Ureter (tissue), 1 donor: ENCODE data around the gene CPNE4. TPM values are rescaled to one million over a fixed set of nuclear protein-coding genes. Genes with fewer than 3 reads are reported as not detected.

ENCODE experiments used
- DNase-seq: peaks from one replicate; pipeline ENCODE4 v3.0.0-alpha.2; 2020; ENCODE audit warnings: low spot score
- total RNA-seq: library from RNA; stranded (reverse); gene quantifications from one replicate; pipeline ENCODE4 v1.2.4, GENCODE V29; 2023
- donor health status: DM: yes; HTN: yes; CAD: no.

Gene CPNE4
- total RNA-seq, 1 donor from 2014 or later: 1.9 TPM

DNA sequence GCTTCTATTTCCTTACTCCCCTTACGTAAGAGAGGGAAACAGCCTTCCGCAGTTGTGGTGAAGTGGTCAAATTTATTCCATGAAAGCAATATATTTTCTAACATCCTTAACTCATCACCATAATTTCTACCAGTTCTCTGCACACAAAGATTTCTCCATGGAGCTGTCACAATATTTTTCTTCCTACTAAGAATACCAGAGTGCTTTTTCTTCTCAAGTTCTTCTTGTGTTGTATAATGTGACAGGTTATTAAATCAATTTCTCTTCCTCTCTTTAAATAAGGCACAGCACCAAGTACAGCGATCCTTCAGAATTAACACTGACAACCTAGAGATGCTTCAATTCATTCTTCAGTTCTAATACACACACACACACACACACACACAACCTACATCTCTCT, 153.0 kb downstream of the CPNE4 start:
- no peak for DNase-seq

DNA sequence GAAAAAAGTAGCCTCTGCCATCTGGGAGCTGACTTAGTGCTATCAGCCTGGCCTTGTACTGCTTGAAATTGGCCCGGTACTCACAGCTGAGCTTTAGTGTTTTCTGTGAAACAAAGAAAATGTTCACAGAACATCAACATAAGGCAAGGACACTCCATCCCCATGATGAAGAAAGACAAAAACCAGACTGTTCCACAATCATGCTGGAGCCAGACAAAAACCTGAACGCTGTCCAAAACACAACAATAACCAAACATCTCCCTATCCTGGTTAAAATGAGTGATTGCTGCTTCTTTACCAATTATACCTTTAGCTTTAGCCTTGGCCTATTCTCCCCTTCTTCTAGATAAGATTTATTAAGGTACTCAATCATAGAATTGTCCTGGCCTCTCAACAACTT, 153.9 kb downstream of the CPNE4 start:
- no peak for DNase-seq

GRCh38 chr3:131868203-131868602, 166.6 kb downstream of the CPNE4 start:
- no peak for DNase-seq

DNA sequence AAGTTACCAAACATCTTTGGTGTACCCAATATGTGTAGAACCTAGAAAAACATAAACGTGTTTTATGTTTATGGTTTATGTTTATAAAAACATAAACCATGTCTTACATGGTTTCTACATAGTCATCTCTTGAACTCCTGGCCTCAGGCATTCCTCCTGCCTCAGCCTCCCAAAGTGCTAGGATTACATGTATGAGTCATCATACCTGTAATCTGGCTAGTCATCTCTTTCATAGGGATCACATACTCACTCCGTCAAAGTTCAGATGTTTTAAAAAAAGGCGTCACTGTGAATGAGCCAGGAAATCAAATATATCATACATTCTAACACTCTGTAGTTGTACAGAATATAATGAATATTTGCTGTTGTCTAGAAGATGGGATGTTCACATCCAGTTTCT, 178.6 kb downstream of the CPNE4 start:
- DNase-seq: no peak

- no peak for DNase-seq
Measured at GRCh38 chr3:131850223-131850622, 184.6 kb downstream of the CPNE4 start.

DNA sequence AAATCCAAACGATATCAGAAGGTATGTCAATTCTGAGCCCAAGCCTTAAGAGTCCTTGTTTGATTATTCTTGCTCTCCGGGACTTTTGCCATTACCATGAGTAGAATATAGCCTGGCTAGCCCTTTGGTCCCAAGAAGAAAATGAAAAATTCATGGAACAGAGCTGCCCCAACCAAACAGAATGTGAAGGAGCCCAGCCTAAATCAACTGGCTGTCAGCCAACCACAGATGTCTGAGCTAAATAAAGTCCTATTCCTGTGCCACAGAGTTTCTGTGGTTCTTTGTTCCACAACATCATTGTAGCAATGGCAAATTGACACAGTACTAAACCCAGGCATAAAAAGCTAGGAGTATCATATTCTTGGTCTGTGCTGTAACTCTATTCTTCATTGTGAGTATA, 185.2 kb downstream of the CPNE4 start:
- no peak for DNase-seq

DNA sequence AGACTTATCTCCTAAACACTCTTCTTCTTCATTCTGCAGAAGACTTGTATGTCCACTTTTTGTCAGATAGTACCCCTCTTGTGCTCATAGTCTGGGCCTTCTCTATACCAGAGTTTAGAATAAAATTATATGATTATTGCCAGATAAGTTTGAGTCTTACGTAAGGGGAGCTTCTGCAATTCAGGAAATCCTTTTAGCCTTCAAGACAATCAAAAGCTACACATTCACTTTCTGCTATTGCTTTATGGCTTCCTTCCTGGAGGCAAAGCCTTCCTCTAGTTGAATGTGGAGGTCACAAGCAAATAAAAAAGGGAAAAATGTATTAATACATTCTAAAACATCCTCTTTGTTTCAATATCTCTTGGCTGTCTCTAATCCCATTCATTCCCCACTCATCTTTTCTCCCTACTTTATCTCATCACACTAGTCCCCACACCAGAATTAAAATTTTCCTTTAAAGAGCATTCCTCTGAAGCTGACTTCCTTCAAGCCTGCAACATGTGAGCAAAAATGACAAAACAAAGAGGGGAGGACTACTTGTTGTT, 186.8 kb downstream of the CPNE4 start:
- DNase-seq: no peak

DNA sequence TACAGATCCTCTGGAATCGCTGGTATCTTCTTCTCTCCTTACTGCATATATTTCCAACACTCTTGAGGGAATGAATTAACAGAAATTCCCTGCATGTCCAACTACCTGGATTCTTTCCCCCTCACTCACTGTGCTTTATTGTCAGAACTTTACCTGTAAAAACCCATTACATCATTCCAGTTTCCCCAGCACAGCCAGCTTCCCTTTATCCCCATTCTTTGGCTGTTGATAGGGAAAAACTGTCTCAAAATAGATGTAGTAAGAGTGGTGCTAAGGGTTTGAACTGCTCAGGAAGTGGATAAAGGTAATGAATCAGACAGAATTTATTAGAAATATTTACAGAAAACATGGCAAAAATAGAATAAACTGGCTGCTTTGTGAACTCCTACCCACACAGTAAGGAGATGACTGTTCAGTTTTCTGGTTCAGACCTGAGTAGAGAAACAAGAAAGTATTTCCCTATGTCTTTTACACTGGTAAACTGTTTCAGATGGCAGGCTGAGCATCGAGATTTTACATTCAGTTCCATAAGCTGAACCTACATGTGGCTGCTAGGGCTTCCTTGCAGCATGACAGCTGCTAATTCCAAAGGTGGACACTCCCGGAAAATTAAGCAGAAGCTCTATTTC, 188.4 kb downstream of the CPNE4 start:
- no peak for DNase-seq

- DNase-seq: no peak
Measured at GRCh38 chr3:131843174-131843573, 191.6 kb downstream of the CPNE4 start.

GRCh38 chr3:131840156-131840797, 194.5 kb downstream of the CPNE4 start:
- DNase-seq: no peak

DNA sequence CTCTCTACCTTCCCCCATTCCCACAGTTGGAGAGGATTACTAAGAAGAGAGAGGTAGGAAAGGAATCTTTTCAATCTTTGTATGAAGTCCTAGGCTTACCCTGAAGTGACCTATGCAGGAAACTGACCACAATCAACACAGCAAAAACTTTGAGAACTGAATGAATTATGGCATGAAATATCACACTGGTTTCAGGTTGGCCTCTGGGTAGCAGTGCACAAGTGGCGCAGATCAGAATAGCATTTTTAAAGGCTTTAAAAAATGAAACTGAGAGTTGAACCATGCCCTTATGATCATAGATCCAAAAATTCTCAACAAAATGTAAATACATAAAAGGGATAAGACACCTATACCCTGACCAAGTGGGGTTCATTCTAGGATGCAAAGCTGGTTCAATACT, 198.9 kb downstream of the CPNE4 start:
- no peak for DNase-seq

- DNase-seq: no peak
Measured at GRCh38 chr3:131831608-131832007, 203.2 kb downstream of the CPNE4 start.

GRCh38 chr3:131821191-131821762, 213.5 kb downstream of the CPNE4 start:
- no peak for DNase-seq

DNA sequence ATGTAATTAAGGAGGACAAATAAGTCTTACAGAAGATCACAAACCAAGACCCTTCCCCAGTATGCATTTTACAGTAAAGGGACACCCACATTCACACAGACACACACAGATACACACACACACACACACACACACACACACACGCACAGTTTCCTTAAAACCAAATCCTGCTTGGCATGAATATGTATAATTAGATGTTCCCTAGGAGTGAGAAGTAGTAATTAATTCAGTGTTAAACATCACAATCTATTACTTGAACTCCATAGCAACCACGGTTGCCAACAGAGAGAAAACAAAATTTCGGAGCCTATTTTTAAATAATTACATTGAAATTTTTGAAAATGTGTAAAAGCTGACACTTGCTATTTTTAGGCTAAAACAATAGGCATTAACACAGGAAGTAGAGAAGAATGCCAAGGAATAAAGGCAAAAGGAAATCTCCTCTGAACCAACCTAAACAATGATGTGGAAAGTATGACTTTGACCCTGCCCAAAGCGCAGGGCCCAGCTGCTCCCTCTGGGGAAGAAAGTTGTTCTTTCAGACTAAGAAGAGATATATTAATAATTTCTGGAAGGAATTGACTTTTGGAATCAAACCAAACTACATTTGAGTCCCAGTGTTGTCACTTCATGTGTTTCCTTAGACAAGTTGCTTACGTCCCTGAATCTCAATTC, 215.3 kb downstream of the CPNE4 start:
- DNase-seq: no peak

GRCh38 chr3:131812433-131812832, 222.4 kb downstream of the CPNE4 start:
- DNase-seq: no peak

- no peak for DNase-seq
Measured at GRCh38 chr3:131811481-131811880, 223.3 kb downstream of the CPNE4 start.

DNA sequence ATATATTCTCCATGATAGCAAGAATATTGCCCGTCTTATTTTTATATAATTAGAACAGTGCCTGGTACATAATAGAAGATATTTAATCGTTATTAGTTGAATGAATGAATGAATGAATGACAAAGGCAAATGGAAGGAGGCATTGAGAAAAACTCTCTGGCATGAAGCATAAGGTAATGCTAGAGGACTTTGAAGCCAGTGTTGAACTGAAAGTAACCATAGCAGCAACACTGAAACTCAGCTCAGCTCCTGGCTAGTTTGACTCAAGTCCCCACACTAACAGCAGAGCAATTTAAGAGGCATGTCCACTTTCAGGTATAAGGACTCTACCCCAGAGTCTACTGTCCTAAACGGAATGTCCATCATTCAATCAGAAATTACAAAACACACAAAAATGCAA, 227.0 kb downstream of the CPNE4 start:
- DNase-seq: no peak

GRCh38 chr3:131806736-131807135, 228.1 kb downstream of the CPNE4 start:
- no peak for DNase-seq

- DNase-seq: no peak
Measured at GRCh38 chr3:131804565-131805133, 230.2 kb downstream of the CPNE4 start.

- no peak for DNase-seq
Measured at GRCh38 chr3:131803113-131803512, 231.7 kb downstream of the CPNE4 start.

GRCh38 chr3:131802029-131802428, 232.8 kb downstream of the CPNE4 start:
- no peak for DNase-seq

GRCh38 chr3:131801566-131801965, 233.2 kb downstream of the CPNE4 start:
- no peak for DNase-seq
